Measurements from ENCODE around the gene CBR1.

DNA sequence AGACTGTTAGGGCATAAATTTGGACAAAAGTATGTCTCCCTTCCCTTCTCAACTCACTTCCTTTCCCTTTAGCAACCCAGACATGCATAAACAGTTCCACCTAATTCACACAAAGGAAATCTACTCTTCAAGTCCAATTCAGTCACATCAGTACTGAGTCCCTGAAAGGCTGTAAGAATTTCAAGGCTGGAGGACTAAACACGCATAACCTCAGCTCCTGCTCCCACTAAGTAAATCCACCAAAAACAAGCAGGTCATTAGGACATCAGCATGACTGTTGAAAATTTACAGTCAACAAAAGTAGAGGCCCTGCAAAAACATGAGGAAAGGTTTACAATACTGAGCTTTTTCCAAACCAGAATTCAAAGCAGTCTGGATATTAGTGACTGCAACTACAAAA is 27.9 kb upstream of the CBR1 start:
- TF ChIP-seq CTCF (optimal IDR thresholded peaks at IDR 0.05 in 1 of 3, IDR thresholded peaks at IDR 0.05 in 1 of 3, conservative IDR thresholded peaks at IDR 0.05 in 1 of 3; ENCODE audit: extremely low read depth in 1 of 3, insufficient read depth in 2 of 3, low read length in 3 of 3) (no peak), EZH2 (IDR thresholded peaks at IDR 0.05; ENCODE audit: low read length) (no peak)

All from keratinocyte (primary cell).